ENCODE results near the gene MICAL3.
A peak's percentile ranks its signal among the peaks of the same experiment; 100 is the strongest.

MICAL3 gene

GRCh38 chr22:18059473-18059872 is 35.1 kb upstream of the MICAL3 start:
- TF ChIP-seq, protein P1, sequence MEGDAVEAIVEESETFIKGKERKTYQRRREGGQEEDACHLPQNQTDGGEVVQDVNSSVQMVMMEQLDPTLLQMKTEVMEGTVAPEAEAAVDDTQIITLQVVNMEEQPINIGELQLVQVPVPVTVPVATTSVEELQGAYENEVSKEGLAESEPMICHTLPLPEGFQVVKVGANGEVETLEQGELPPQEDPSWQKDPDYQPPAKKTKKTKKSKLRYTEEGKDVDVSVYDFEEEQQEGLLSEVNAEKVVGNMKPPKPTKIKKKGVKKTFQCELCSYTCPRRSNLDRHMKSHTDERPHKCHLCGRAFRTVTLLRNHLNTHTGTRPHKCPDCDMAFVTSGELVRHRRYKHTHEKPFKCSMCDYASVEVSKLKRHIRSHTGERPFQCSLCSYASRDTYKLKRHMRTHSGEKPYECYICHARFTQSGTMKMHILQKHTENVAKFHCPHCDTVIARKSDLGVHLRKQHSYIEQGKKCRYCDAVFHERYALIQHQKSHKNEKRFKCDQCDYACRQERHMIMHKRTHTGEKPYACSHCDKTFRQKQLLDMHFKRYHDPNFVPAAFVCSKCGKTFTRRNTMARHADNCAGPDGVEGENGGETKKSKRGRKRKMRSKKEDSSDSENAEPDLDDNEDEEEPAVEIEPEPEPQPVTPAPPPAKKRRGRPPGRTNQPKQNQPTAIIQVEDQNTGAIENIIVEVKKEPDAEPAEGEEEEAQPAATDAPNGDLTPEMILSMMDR (conservative IDR thresholded peaks at IDR 0.05; ENCODE audit: control insufficient read depth, insufficient read depth, low read depth, low read length) = no peak
- no peak for DNase-seq (ENCODE audit: low read depth)
- no peak overlapping the region for H3K4me3 ChIP-seq (ENCODE audit: control insufficient read depth, low read depth, low read length)

GRCh38 chr22:18059094-18059417 is 34.7 kb upstream of the MICAL3 start:
- TF ChIP-seq, protein P1 (conservative IDR thresholded peaks at IDR 0.05; ENCODE audit: control insufficient read depth, insufficient read depth, low read depth, low read length) = no peak
- H3K4me3 ChIP-seq (ENCODE audit: control insufficient read depth, low read depth, low read length) = no peak overlapping the region
- DNase-seq (ENCODE audit: low read depth) = no peak

DNA sequence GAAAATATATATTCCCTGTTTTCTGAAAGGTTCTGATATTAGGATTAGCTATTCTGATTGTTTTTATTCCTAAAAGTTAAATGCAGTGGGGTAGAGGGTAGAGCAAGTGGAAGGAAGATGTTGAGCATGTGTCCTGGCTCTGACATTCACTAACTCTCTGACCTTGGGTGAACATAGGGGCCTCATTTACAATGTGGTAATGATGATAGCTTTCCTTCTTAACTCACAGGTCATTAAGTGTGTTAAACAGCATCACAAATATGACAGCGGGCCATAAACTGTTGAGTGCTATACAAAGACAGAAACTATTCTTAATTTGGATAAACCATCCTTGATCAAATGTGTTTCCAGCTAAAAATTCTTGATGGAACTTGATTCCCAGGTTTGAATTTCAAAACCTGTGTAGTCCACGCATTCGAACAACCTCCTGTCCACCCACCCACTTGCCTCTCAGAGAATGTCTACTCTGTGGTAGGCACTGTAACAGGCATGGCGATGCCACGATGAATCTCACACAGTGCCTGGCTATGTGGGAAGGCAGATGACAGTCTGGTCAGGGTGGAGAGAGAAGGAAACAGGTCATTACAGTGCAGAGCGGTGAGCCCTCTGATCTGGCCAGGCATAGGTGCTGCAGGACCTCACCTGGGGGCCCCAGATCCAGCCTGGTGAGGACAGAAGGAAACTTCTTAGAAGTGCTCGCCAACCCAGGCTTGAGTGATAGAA is 34.2 kb upstream of the MICAL3 start:
- TF ChIP-seq, protein P1 (conservative IDR thresholded peaks at IDR 0.05; ENCODE audit: control insufficient read depth, insufficient read depth, low read depth, low read length) = no peak
- no peak overlapping the region for H3K4me3 ChIP-seq (ENCODE audit: control insufficient read depth, low read depth, low read length)
- DNase-seq (ENCODE audit: low read depth) = no peak

GRCh38 chr22:18057568-18058209 is 33.3 kb upstream of the MICAL3 start:
- H3K4me3 ChIP-seq (ENCODE audit: control insufficient read depth, low read depth, low read length) = no peak overlapping the region
- TF ChIP-seq, protein P1 (conservative IDR thresholded peaks at IDR 0.05; ENCODE audit: control insufficient read depth, insufficient read depth, low read depth, low read length) = no peak
- peak; percentile 100 for DNase-seq (ENCODE audit: low read depth)

GRCh38 chr22:18056807-18057474 is 32.6 kb upstream of the MICAL3 start:
- DNase-seq (ENCODE audit: low read depth) = no peak
- H3K4me3 ChIP-seq (ENCODE audit: control insufficient read depth, low read depth, low read length) = no peak overlapping the region
- TF ChIP-seq, protein P1 (conservative IDR thresholded peaks at IDR 0.05; ENCODE audit: control insufficient read depth, insufficient read depth, low read depth, low read length) = no peak

- DNase-seq (ENCODE audit: low read depth) = peak; percentile 92
- H3K4me3 ChIP-seq (ENCODE audit: control insufficient read depth, low read depth, low read length) = no peak overlapping the region
- TF ChIP-seq, protein P1 (conservative IDR thresholded peaks at IDR 0.05; ENCODE audit: control insufficient read depth, insufficient read depth, low read depth, low read length) = no peak
Observed at GRCh38 chr22:18056161-18056666, 31.9 kb upstream of the MICAL3 start.

Measured in fibroblast of mammary gland (primary cell).